GM12878 (cell line): Measurements from ENCODE around the gene TRPV5. TPM values are rescaled to one million over a fixed set of nuclear protein-coding genes. Genes with fewer than 3 reads are reported as not detected.

ENCODE experiments used
- ATAC-seq: fragments of 200-7000 bp; cut with Tn5 transposase; 3 replicates; pipeline ENCODE4 v1.9.1; 2020; ENCODE audit warnings: mild to moderate bottlenecking, moderate library complexity
- BruUV-seq: library from RNA; stranded (reverse); fragments of 400-500 nt; replicated peaks from 2 replicates; lab custom pipeline; 2021; lab: Mats Ljungman, UMichigan
- CTCF ChIA-PET: fragments of 300-600 bp; sonication (Branson Sonifier 250); formaldehyde crosslinking; extraction: SDS; loops from one replicate; lab custom pipeline; 2021; ENCODE audit warnings: inconsistent platforms; lab: Yijun Ruan, JAX
- POLR2A ChIA-PET: fragments of 350-600 bp; formaldehyde crosslinking; extraction: SDS; loops from one replicate; lab custom pipeline; 2021; ENCODE audit warnings: inconsistent platforms; lab: Charles Lee
- RAD21 ChIA-PET: fragments of 300-600 bp; sonication (Branson Sonifier 250); formaldehyde crosslinking; loops from one replicate; lab custom pipeline; 2023; ENCODE audit warnings: antibody characterized with exemption; ENCODE audit not compliant: unreplicated experiment; lab: Charles Lee
- SMC1A ChIA-PET: fragments of 300-600 bp; sonication (Branson Sonifier 250); formaldehyde crosslinking; loops from one replicate; lab custom pipeline; 2023; ENCODE audit not compliant: unreplicated experiment, uncharacterized antibody; lab: Charles Lee
- DNase-seq: peaks from one replicate; pipeline ENCODE4 v3.0.0-alpha.2; 2011; ENCODE audit warnings: low read depth, low spot score
- FAIRE-seq: peaks from 3 replicates; lab custom pipeline; 2011; peaks lifted over from hg19 to GRCh38; lab: Jason Lieb, UNC
- H2AFZ ChIP-seq: 2 replicates; pipeline ENCODE4 v1.6.0; 2011; ENCODE audit warnings: low read depth, low read length, control low read depth; ENCODE audit not compliant: control insufficient read depth
- H3K27ac ChIP-seq: 2 replicates; pipeline ENCODE4 v1.5.1; 2011; ENCODE audit warnings: control low read depth; ENCODE audit not compliant: control insufficient read depth, insufficient read depth
- H3K27me3 ChIP-seq, 2 experiments: replicated peaks in 1 of 2; 2 replicates each; pipeline versions ENCODE4 v1.6.0 to v1.6.1; 2011; ENCODE audit warnings: low read length in 1 of 2; ENCODE audit not compliant: control insufficient read depth in 2 of 2, insufficient read depth in 2 of 2
- H3K36me3 ChIP-seq, 2 experiments: 2 replicates each; pipeline ENCODE4 v1.5.1; 2011; ENCODE audit warnings: low read length in 1 of 2; ENCODE audit not compliant: control insufficient read depth in 2 of 2, insufficient read depth in 2 of 2
- H3K4me1 ChIP-seq: 2 replicates; pipeline ENCODE4 v1.6.1; 2011; ENCODE audit warnings: mild to moderate bottlenecking, low read length, moderate library complexity, mixed read lengths; ENCODE audit not compliant: control insufficient read depth, insufficient read depth
- H3K4me2 ChIP-seq: 2 replicates; pipeline ENCODE4 v1.6.0; 2011; ENCODE audit warnings: control low read depth; ENCODE audit not compliant: control insufficient read depth, insufficient read depth
- H3K4me3 ChIP-seq: fragments of 200-600 bp; sonication (generic); 2 replicates; pipeline ENCODE4 v1.5.1; 2016
- H3K79me2 ChIP-seq: 2 replicates; pipeline ENCODE4 v1.6.0; 2011; ENCODE audit warnings: low read length; ENCODE audit not compliant: control insufficient read depth, insufficient read depth
- H3K9ac ChIP-seq: 2 replicates; pipeline ENCODE4 v1.8.0; 2011; ENCODE audit warnings: low read length, control low read depth, mixed read lengths; ENCODE audit not compliant: control insufficient read depth, insufficient read depth
- H3K9me3 ChIP-seq: replicated peaks from 3 replicates; pipeline ENCODE4 v1.5.1; 2011; ENCODE audit warnings: mild to moderate bottlenecking, low read length; ENCODE audit not compliant: control insufficient read depth, insufficient read depth
- H4K20me1 ChIP-seq: 2 replicates; pipeline ENCODE4 v1.6.0; 2011; ENCODE audit not compliant: control insufficient read depth, insufficient read depth
- DPF2 ChIP-seq: fragments of 450-650 bp; IDR thresholded peaks from 2 replicates; pipeline ENCODE4 v1.6.1; 2017; ENCODE audit warnings: mild to moderate bottlenecking
- E4F1 ChIP-seq: fragments of 450-650 bp; IDR thresholded peaks from 2 replicates; pipeline ENCODE4 v1.6.1; 2018; ENCODE audit warnings: borderline replicate concordance, mild to moderate bottlenecking; ENCODE audit not compliant: partially characterized antibody
- KAT2A ChIP-seq: conservative IDR thresholded peaks from 2 replicates; pipeline ENCODE4 v1.6.1; 2011; ENCODE audit warnings: low read depth, low read length; ENCODE audit not compliant: control insufficient read depth
- POLR2AphosphoS2 ChIP-seq: IDR thresholded peaks from 2 replicates; pipeline ENCODE4 v1.6.1; 2011; ENCODE audit warnings: low read depth, mild to moderate bottlenecking, low read length, improper control_type of control experiment, moderate library complexity
- SREBF1 ChIP-seq: IDR thresholded peaks from 2 replicates; pipeline ENCODE4 v1.6.1; 2012; ENCODE audit warnings: mild to moderate bottlenecking, low read length
- ZNF274 ChIP-seq: IDR thresholded peaks from one replicate; pipeline ENCODE4 v1.8.0; 2011; ENCODE audit not compliant: insufficient read length, insufficient read depth
- ZNF384 ChIP-seq: IDR thresholded peaks from 2 replicates; pipeline ENCODE4 v1.6.1; 2012; ENCODE audit warnings: low read depth, mild to moderate bottlenecking, low read length, improper control_type of control experiment, borderline replicate concordance
- WGBS: methylation state at CpG from one replicate; pipeline ENCODE4 v1.1.6; 2016; ENCODE audit warnings: low lambda C conversion rate; ENCODE audit not compliant: insufficient replicate concordance, insufficient coverage; ENCODE audit errors: missing lambda C conversion rate; 5-methylcytosine and 5-hydroxymethylcytosine counted together
- in situ Hi-C: fragments of 300-500 bp; cut with MboI; formaldehyde crosslinking; loops from 9 replicates; pipeline ENCODE4 v1.14.3; 2018; ENCODE audit warnings: mixed read lengths
- intact Hi-C: fragments of 100-400 bp; cut with micrococcal nuclease; formaldehyde crosslinking; loops from one replicate; pipeline ENCODE4 v1.14.2; 2022; ENCODE audit not compliant: unreplicated experiment
- polyA plus RNA-seq, 11 experiments: library from polyadenylated mRNA; depleted of rRNA in 4 of 11; unstranded in 6 of 11; stranded (reverse) in 5 of 11; fragments of >200 nt; fragmentation: Nextera tagmentation in 4 of 11; fragmentation: Illumina TruSeq in 1 of 11; extraction: Ambion mirVana in 4 of 11; extraction: Trizol in 1 of 11; gene quantifications; 1 replicate in 1 of 11; 2 replicates in 10 of 11; pipeline versions ENCODE4 v1.2.1 to v1.2.3, GENCODE V29; 2011 to 2016; ENCODE audit warnings: inconsistent platforms in 2 of 11, missing spikeins in 2 of 11, low read depth in 1 of 11
- total RNA-seq, 4 experiments: library from RNA; depleted of rRNA in 3 of 4; stranded (reverse); fragments of >200 nt in 3 of 4; fragmentation: Illumina TruSeq in 1 of 4; extraction: Trizol in 1 of 4; gene quantifications; 2 replicates each; pipeline versions ENCODE4 v1.2.1 to v1.2.3, GENCODE V29; 2013 to 2021

TRPV5 gene
- total and polyA plus RNA-seq, 10 of the 15 experiments (the other 5 are each of a cell fraction or from before 2014, with no cell fraction given): not detected

- H3K27ac ChIP-seq: no peak overlapping the region
- ChIA-PET POLR2A (no interaction called here), RAD21 (no interaction called here), SMC1A (no interaction called here), CTCF (no interaction called here)
- H3K9me3 ChIP-seq: no peaks in the 10 kb centered on the region; the same call in 2 of the 3 replicates
- WGBS: 54% methylated on average over 4 of the region's 4 CpGs
- no peaks in the 10 kb centered on the region for H4K20me1 ChIP-seq
- in situ Hi-C loops: no loop called here
- peaks cover 0 to 4% of the 10 kb centered on the region in 2 experiments; a peak in 2 of 4 replicates for H3K27me3 ChIP-seq
- H3K9ac ChIP-seq: no peak overlapping the region
- intact Hi-C loops: no loop called here
- no TSS peak for BruUV-seq
- no peak for DNase-seq
- no peak overlapping the region for H2AFZ ChIP-seq
- no peaks in the 10 kb centered on the region for H3K79me2 ChIP-seq
- H3K36me3 ChIP-seq: no peaks in the 10 kb centered on the region
- H3K4me2 ChIP-seq: no peak overlapping the region
- H3K4me1 ChIP-seq: no peaks in the 10 kb centered on the region
- no peak for ATAC-seq
- FAIRE-seq: no peak
- no peak overlapping the region for H3K4me3 ChIP-seq
- no peak for TF ChIP-seq SREBF1
- TF ChIP-seq E4F1: no peak
- TF ChIP-seq DPF2: no peak
- no peak for TF ChIP-seq KAT2A
- TF ChIP-seq ZNF384: no peak
- TF ChIP-seq POLR2AphosphoS2: no peak
- TF ChIP-seq ZNF274: no peak
These were observed 15.1 kb upstream of the TRPV5 start for GRCh38 chr7:142948603-142949002.
